ENCODE measurements around the gene SIL1. TPM values are rescaled to one million over a fixed set of nuclear protein-coding genes. Genes with fewer than 3 reads are reported as not detected.

The SIL1 gene
- total RNA-seq, 2 experiments from 2014 or later: 27.2 to 30.3 TPM

DNA sequence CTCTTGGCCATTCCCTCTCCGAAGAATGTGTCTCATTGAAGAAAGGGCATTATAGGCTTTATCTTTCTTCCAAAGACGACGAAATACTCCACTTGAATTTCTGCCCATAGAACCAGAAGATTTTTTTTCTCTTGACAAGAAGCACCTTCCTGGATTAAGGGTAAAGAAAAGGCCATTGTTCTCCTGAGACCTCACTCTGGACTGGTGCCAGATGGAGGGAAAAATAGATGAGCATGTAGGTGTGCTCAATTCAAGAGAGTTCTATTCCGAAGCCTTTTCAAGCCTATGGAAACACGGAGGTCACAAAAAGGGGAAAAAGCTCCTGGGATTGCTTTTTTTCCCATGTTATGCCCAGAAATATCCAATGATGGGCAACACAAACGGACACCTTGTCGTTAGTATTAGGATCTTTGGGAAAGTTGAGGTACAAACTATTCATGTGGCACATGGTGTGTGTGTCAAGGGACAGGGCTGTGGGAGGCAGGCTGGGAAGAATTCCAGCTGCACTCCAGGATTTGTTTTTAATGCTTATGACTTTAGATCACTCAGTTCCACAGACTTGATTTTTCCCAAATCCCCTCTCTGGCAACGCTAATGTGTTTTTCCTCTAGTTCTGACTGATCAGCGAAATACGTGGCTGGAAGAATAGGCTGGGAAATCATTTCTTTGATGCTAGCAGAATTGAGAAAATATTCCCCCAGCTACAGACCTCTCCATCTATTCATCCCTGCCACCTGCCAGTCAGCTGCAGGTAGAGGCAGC lies 89.9 kb downstream of the SIL1 start:
- H3K4me1 Mint-ChIP-seq (ENCODE audit: low read depth): no peaks in the 10 kb centered on the region
- DNase-seq: no peak
- intact Hi-C loops (cut with micrococcal nuclease): no loop called here
- CTCF ChIA-PET: no interaction called here
- POLR2A ChIA-PET: no interaction called here
- H3K9me3 Mint-ChIP-seq: no peaks in the 10 kb centered on the region
- H3K27ac Mint-ChIP-seq: no peak overlapping the region
- no peaks in the 10 kb centered on the region for H3K27me3 Mint-ChIP-seq
- peaks cover under 1% of the 10 kb centered on the region for H3K36me3 Mint-ChIP-seq
- no peak overlapping the region for H3K4me3 Mint-ChIP-seq

DNA sequence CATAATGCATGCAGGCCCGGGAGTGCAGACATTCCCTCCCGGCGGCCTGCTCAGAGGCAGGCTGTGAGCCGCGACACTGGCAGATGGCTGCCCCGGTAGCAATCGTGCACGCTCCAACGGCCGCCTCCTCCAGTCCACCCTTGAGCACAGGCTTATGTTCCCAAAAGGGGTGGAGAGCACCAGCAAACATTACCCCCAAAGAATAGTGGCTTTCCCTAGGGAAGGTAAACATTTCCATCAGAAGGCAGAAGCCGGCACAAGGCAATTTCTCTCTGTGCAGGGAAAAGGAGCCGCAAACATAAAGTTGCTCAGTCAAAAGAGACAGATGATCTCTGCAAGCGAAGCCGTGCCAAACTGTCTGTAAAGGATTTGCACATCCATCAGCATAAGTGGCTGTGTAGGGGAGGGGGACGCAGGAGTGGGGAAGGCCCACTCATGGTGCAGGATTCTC lies 92.5 kb downstream of the SIL1 start:
- Mint-ChIP-seq H3K4me3 (no peak overlapping the region), H3K4me1 (ENCODE audit: low read depth) (no peaks in the 10 kb centered on the region), H3K9me3 (no peaks in the 10 kb centered on the region), H3K27ac (no peak overlapping the region), H3K36me3 (no peaks in the 10 kb centered on the region), H3K27me3 (no peaks in the 10 kb centered on the region)
- ChIA-PET CTCF (no interaction called here), POLR2A (no interaction called here)
- intact Hi-C loops (cut with micrococcal nuclease): no loop called here
- no peak for DNase-seq

DNA sequence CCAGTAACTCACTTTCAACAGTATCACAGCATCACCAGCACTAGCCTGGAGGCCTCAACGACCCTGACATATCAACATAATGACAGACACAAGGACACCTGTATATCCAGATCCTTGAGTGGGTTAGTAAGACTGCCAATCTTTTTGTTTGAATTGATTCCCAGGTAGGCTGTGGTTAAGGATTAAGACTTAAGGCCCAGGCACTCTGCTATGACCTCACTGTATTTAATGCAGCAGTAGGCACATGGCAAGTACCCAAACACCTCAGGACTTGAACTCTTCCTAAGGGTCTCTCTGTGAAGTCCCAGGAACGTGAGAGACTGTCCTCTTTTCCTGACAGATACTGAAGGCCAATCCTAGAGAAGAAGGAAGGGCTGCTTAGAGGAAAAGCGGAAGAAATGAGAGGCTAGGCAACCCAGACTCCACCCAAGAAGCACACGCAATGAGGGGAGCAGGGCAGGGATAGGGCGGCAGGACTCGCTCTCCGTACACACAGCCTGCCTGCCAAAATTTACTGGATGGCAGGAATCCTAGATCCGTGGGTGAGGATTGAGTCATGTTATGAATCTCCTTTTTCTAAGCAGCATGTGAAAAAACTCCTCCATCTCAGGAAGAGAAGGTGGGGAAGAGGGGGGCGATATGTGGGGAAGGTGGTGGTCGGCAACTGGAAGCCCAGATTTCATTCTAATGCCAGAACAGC lies 93.4 kb downstream of the SIL1 start:
- POLR2A ChIA-PET: no interaction called here
- Mint-ChIP-seq H3K4me3 (no peak overlapping the region), H3K27ac (no peak overlapping the region), H3K9me3 (no peaks in the 10 kb centered on the region), H3K4me1 (ENCODE audit: low read depth) (no peaks in the 10 kb centered on the region), H3K27me3 (no peaks in the 10 kb centered on the region), H3K36me3 (peaks cover 5% of the 10 kb centered on the region)
- intact Hi-C loops (cut with micrococcal nuclease): no loop called here
- CTCF ChIA-PET: no interaction called here
- no peak for DNase-seq

DNA sequence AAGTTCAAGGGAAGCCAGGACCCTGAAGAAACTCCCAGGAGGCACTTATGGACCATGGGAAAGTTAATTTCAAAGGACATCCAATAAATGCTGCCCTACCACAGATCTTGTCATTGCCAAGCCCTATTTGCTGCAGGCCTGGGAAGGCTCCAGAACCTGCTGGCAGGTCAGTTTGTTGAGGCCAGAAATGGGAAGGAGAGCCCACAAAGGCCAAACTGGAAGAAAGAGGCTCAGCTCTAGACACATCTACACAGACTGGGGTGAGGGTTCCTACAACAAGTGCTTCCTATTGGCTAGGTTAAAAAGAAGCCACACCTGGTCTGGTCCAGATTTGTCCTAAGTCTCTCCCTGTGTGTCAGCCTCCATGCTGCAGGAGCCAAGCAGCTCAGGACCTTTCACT lies 94.4 kb downstream of the SIL1 start:
- Mint-ChIP-seq H3K4me1 (ENCODE audit: low read depth) (no peaks in the 10 kb centered on the region), H3K27me3 (no peaks in the 10 kb centered on the region), H3K4me3 (no peak overlapping the region), H3K36me3 (peaks cover 7% of the 10 kb centered on the region), H3K27ac (no peak overlapping the region), H3K9me3 (no peaks in the 10 kb centered on the region)
- intact Hi-C loops (cut with micrococcal nuclease): no loop called here
- no peak for DNase-seq
- ChIA-PET POLR2A (no interaction called here), CTCF (no interaction called here)

DNA sequence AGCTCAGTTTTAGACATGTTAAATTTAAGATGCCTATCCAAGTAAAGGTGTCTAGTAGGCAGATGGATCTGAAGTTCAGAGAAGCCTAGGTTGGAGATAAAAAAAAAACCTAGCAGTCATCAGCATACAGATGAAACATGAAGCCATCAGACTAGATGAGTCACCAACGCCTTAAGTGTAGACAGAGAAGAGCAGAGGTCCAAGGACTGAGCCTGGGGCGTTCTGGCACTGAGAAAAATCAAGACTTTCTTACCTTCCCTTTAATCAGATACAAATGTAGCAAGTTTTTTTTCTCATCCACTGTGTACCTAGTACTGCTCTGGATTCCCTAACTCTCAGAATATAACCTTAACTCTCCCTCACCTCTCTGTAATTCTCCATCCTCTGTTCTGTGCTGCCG lies 97.3 kb downstream of the SIL1 start:
- intact Hi-C loops (cut with micrococcal nuclease): no loop called here
- H3K36me3 Mint-ChIP-seq: peaks cover 7% of the 10 kb centered on the region
- DNase-seq: no peak
- H3K4me1 Mint-ChIP-seq (ENCODE audit: low read depth): no peaks in the 10 kb centered on the region
- ChIA-PET CTCF (no interaction called here), POLR2A (no interaction called here)
- H3K4me3 Mint-ChIP-seq: no peak overlapping the region
- H3K27me3 Mint-ChIP-seq: no peaks in the 10 kb centered on the region
- no peak overlapping the region for H3K27ac Mint-ChIP-seq
- no peaks in the 10 kb centered on the region for H3K9me3 Mint-ChIP-seq

DNA sequence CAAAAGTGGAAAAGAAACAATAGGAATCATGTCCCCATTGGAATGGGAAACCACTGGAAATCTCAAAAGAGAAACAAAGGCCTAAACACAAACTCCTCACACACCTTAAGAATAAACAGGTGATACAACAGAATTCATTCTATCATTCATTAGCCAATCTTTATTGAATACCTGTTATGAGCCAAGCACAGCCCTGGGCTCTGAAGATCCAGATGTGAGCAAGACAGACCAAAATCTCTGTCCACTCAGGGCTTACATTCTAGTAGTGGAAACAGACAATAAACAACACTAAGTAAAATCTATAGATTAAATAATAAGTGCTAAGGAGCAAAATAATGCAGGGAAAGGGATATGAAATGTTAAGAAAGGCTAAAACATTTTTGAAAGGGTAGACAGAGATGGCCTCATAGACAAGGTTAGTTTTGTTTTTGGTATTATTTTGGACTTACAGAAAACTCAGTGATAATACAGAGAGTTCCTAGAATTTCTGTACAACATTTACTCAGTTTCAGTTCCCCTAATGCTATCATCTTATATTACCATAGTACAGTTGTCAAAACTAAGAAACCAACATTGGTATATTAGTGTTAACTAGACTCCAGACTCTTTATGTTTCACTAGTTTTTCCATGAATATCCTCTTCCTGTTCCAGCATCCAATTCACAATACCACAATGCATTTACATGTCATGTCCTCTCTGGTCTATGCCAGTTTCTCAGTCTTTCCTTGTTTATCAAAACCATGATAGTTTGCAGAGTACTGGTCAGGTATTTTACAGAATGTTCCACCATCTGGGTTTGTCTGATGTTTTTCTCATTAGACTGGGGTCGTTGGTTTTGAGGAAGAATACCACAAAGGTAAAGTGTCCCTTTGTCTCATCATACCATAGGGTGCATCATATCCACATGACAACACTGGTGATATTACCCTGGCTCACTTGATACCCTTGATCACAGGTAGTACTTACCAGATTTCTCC lies 103.7 kb downstream of the SIL1 start:
- intact Hi-C loops (cut with micrococcal nuclease): no loop called here
- ChIA-PET CTCF (no interaction called here), POLR2A (no interaction called here)
- no peak overlapping the region for H3K4me3 Mint-ChIP-seq
- H3K27me3 Mint-ChIP-seq: no peaks in the 10 kb centered on the region
- peaks cover 11% of the 10 kb centered on the region for H3K4me1 Mint-ChIP-seq (ENCODE audit: low read depth)
- H3K9me3 Mint-ChIP-seq: no peaks in the 10 kb centered on the region
- DNase-seq: no peak
- peaks cover 3% of the 10 kb centered on the region for H3K36me3 Mint-ChIP-seq
- H3K27ac Mint-ChIP-seq: no peak overlapping the region

DNA sequence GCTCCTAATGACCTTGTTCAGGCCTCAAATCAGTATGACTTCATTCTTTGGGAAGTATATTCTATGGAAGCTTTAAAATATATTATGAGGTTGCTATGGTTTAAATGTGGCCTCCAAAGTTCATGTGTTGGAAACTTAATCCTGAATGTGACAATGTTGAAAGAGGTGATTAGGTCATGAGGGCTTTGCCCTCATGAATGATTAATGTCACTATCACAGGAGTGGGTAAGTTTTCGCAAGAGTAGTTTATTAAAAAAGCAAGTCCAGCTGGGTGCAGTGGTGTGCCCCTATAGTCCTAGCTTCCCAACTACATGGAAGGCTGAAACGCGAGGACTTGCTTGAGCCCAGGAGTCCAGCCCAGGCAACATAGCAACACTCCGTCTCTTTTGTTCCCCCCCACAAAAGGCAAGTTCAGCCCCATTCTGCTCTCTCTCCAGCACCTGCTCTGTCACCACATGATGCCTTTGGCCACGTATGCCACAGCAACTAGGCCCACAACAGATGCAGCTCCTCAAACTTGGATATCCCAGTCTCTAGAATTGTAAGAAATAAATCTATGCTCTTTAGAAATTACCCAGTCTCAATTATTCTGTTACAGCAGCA lies 105.3 kb downstream of the SIL1 start:
- intact Hi-C loops (cut with micrococcal nuclease): no loop called here
- H3K27ac Mint-ChIP-seq: no peak overlapping the region
- H3K4me1 Mint-ChIP-seq (ENCODE audit: low read depth): peaks cover 16% of the 10 kb centered on the region
- H3K9me3 Mint-ChIP-seq: no peaks in the 10 kb centered on the region
- ChIA-PET CTCF (no interaction called here), POLR2A (no interaction called here)
- no peaks in the 10 kb centered on the region for H3K36me3 Mint-ChIP-seq
- no peak overlapping the region for H3K4me3 Mint-ChIP-seq
- DNase-seq: no peak
- no peaks in the 10 kb centered on the region for H3K27me3 Mint-ChIP-seq

DNA sequence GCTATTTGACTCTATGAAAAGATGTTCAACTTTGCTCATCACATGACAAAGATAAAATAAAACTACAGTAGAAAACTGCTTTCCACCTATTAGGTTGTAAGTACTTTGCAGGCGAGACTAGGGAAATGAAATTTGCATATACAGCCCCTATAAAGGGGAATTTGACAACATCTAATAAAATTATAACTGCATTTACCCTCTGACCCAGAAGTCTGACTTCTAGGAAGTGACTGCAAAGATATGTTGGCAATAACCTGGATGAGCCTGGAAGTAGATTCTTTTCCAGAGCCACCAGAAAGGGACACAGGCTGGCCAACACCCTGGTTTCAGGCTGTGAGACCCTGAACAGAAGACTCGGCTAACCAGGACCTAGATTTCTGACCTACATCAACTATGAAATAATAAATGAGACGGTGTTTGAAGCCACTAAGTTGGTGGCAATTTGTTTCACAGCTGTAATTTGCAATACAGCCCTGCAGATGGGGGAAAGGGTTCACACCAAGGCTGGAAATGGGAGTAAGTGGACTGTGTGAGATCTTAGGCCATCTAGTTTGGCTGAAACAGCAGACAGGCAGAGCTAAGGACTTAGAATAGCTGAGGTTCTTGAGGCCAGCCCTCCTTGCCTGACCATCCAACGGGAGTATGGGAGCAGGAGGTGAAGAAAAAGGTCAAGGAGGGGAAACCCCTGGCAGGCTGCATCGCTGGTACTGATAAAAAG lies 106.6 kb downstream of the SIL1 start:
- no peak for DNase-seq
- H3K4me1 Mint-ChIP-seq (ENCODE audit: low read depth): peaks cover 16% of the 10 kb centered on the region
- H3K36me3 Mint-ChIP-seq: peaks cover 3% of the 10 kb centered on the region
- H3K27me3 Mint-ChIP-seq: no peaks in the 10 kb centered on the region
- intact Hi-C loops (cut with micrococcal nuclease): no loop called here
- POLR2A ChIA-PET: no interaction called here
- CTCF ChIA-PET: no interaction called here
- H3K27ac Mint-ChIP-seq: no peak overlapping the region
- H3K9me3 Mint-ChIP-seq: no peaks in the 10 kb centered on the region
- no peak overlapping the region for H3K4me3 Mint-ChIP-seq

DNA sequence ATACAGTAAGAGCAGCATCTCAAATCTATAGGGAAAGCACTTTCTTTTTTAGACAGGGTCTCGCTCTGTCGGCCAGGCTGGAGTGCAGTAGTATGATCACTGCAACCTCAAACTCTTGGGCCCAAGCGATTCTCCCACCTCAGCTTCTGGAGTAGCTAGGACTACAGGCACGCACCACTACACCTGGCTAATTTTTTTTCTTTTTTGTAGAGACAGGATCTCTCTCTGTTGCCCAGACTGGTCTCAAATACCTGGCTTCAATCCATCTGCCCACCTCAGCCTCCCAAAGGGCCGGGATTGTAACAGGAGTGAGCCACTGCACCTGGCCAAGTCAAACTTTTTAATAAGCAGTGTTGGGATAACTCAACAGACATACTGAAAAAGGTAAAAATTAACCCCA lies 107.6 kb downstream of the SIL1 start:
- H3K27me3 Mint-ChIP-seq: no peaks in the 10 kb centered on the region
- no peak overlapping the region for H3K27ac Mint-ChIP-seq
- no peaks in the 10 kb centered on the region for H3K9me3 Mint-ChIP-seq
- peaks cover 16% of the 10 kb centered on the region for H3K4me1 Mint-ChIP-seq (ENCODE audit: low read depth)
- H3K36me3 Mint-ChIP-seq: peaks cover 5% of the 10 kb centered on the region
- ChIA-PET CTCF (no interaction called here), POLR2A (no interaction called here)
- intact Hi-C loops (cut with micrococcal nuclease): no loop called here
- no peak for DNase-seq
- H3K4me3 Mint-ChIP-seq: no peak overlapping the region

DNA sequence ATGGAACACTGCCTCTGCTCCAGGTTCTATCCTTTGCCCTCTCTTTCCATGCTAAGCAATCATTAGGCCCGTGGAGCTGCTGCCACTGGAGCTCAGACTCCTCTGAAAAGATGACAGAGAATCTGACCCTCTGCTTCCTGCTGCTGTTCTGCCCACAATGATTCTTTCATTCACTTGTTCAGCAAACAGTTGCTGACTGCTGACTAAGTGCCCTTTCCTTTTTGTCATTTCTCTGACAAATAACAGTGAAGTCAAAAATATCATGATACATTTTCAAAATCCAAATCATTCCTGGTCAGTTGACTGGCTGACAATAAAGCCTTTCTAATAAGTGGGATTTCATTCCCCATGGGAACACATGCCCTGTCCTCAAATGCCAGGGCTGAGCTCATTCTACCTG lies 110.1 kb downstream of the SIL1 start:
- Mint-ChIP-seq H3K27me3 (no peaks in the 10 kb centered on the region), H3K36me3 (peaks cover 12% of the 10 kb centered on the region), H3K27ac (no peak overlapping the region), H3K4me3 (no peak overlapping the region), H3K4me1 (ENCODE audit: low read depth) (peaks cover 5% of the 10 kb centered on the region), H3K9me3 (no peaks in the 10 kb centered on the region)
- CTCF ChIA-PET: no interaction called here
- no peak for DNase-seq
- intact Hi-C loops (cut with micrococcal nuclease): no loop called here
- POLR2A ChIA-PET: no interaction called here

DNA sequence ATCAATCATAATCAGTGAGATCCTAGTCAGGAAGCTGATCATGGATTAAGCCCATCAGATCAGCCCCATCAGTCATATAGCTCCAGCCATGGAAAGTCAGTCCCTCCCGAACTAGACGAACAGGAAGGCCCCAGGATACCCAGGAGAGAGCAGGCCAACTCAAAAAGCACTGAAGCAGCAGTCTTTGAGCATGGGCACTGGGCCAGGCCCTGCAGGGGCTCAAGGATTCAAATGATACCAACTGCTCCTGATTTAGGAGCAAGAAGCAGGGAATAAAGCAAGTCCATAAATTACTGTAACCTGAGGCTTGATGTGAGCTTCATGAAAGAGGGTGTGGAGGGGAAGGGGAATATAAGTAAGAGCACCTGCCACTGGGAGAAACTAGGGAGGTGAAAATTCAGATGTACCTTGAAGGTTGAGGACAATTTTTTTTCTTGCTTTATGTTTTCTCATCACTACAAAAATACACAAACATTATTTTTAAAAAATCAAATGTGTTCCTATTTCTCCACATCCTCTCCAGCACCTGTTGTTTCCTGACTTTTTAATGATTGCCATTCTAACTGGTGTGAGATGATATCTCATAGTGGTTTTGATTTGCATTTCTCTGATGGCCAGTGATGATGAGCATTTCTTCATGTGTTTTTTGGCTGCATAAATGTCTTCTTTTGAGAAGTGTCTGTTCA lies 115.2 kb downstream of the SIL1 start:
- Mint-ChIP-seq H3K27me3 (no peaks in the 10 kb centered on the region), H3K36me3 (peaks cover 12% of the 10 kb centered on the region), H3K27ac (no peak overlapping the region), H3K4me1 (ENCODE audit: low read depth) (peaks cover 8% of the 10 kb centered on the region), H3K9me3 (no peaks in the 10 kb centered on the region), H3K4me3 (no peak overlapping the region)
- intact Hi-C loops (cut with micrococcal nuclease): no loop called here
- CTCF ChIA-PET: no interaction called here
- DNase-seq: no peak
- POLR2A ChIA-PET: no interaction called here

All from activated CD4-positive, alpha-beta memory T cell treated with anti-CD3 and anti-CD28 coated beads for 36 hours (primary cell).